Measurements from ENCODE around the gene LMCD1.

The LMCD1 gene

DNA sequence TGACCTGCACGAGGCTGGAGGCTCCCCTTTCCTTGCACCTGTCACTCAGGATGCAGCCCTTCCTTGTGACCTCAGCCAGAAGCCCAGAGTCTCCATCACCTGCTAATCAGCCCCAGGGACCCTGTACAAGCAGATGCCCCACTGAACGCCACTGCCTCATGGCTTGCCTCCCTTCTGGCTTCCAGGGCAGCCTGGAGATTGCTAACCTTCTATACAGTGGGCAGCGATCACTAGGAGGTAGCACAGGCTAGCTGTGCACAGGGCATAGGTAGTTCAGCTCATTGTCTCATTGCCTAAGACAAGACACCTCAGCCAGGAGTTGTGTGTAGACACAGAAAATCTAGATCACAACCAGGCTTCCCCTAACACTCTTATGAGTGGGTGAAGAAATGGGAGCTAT lies 93.6 kb downstream of the LMCD1 start:
- no peak for DNase-seq

DNA sequence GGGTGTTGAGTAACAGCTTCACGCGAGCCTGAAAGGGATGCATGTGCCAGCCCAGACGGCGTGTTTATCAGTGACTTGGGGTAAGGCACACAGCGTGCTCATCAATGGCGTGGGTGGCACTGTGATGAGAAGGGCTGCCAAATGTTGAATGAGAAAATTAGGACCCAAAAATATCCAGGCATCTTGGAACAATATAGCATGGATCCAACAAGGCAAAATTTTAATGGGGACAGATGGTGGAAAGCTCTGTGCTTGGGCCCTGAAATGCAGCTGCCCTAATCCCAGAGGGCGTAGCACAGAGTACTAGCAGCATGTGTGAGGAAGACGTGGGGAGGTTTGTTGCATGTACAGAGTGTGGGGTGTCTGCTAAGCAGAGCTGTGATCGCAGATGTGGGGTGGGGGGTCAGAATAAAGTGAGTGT lies 94.1 kb downstream of the LMCD1 start:
- peak; percentile 45 for DNase-seq

DNA sequence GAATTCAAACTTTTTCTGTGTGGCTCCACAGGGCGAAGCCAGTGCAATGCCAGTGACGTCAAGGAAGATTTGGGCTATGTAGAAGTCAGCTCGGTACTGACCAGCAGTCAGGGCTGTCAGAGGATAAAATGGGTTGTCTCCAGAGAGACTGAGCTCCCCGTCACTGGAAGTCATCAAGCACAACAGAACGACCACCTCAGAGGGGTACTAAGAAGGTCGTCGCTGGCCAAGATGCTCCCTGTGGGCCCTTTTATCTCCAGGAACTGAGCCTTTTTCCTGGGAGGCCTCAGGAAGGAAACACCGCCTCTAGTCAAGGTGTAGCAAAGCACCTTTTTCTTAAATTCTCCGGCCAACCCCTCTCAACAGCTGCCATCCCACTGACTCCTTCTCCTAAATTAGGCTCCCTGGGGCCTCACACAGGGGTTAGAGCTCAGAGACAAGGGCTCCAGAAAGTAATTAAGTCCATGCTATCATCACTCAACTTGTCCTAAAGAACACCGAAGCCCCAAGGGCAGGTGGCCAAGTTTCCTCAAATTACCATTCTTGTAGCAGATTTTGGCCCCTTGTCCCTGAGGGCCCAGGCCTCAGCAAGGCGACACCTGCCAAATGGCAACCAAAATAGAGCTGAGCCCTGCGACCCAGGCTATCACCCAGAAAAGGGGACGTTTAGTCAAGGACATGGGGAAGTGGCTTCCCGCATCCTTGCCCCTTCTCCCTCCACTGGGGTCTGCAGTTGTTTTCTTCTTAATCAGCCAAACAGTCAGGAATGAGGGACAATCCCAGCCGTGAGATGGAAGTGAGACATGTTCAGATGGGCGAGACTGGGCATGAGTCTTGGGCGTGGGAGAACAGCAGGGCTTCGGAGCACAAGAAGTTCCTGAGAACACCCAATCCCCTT lies 94.9 kb downstream of the LMCD1 start:
- peak; percentile 49 for DNase-seq

DNA sequence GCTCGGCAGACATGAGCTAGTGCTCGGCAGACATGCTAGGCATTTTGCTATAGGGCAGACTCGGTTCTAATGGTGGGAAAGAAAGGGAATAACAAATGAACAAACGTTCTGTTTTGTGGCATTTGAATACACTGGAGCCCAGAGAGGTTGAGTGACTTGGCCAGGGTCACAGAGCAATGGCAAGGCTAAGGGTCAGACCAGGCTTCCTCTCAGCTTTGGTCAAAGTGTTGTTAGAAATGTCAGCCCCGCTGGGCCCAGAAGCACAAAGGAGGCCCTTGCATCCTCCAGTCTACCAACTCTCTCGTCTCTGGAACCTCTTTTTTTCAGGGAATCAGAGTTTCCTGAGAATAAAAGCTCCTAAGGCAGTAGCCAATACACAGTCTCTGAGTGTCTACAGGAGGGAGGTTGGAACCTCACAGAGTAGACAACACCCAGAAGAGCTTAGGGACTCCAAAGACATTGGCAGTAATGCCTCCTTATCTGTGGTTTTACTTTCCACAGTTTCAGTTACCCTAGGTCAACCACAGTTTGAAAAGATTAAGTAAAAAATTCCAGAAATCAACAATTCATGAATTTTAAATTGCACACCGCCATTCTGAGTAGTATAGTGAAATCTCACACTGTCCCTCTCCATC lies 95.7 kb downstream of the LMCD1 start:
- no peak for DNase-seq

DNA sequence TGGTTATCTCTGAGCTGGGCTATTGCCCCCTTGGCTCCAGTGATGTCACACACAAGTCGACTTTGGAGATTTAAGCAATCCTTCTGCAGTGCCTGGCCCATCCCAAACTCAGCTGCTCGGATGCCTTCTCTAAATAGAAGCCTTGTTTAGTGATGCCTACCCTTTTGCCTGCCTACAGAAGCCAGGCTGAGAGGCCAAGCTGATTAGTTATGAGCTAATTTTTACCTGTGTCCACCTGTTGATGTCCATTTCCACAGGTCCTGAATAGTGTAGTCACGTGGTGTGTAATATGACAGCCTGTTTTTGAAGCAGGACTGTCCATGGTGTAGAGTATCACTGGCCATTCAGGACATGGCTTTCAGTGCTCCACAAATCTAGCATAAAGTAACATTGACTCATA lies 97.5 kb downstream of the LMCD1 start:
- DNase-seq, result no peak

DNA sequence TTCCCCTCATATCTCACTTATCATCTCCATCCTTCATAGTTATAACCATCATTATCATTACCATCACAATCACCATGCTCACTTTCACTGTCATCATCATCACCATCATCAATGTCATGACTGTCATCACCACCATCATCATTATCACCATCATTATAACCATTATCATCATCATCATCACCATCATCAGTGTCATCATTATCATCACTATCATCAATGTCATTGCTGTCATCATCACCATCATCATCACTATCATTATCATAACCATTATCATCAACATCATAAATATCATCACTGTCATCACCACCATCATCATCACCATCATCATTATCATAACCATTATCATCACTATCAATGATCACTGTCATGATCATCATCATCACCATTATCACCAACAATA lies 98.8 kb downstream of the LMCD1 start:
- DNase-seq, result no peak

DNA sequence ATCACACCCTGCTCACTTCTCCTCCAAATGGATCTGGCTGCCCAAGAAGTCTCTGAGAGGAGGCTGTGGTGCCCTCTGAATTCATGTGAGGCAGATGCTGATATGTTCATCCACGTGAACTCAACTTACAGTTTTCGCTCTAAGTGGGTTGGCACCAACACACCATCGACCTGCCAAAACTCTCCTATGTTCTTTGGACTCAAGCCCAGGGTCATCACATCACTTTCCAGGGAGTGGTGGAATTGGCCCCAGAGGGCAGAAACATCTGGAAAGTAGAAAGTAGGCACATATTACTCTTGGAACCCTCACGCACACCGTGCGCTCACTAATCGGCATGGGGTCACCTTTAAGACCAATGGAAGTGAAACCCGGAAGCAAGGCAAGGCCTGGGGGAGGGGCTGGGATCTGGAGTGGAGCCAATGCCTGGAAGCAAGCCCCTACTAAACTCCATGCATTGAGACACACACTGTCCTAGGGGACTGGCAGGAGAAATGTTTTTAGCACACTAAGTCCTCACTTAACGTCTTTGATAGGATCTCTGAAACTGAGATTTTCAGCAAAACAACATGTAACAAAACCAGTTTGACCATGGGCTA lies 101.6 kb downstream of the LMCD1 start:
- DNase-seq, result peak; percentile 43

DNA sequence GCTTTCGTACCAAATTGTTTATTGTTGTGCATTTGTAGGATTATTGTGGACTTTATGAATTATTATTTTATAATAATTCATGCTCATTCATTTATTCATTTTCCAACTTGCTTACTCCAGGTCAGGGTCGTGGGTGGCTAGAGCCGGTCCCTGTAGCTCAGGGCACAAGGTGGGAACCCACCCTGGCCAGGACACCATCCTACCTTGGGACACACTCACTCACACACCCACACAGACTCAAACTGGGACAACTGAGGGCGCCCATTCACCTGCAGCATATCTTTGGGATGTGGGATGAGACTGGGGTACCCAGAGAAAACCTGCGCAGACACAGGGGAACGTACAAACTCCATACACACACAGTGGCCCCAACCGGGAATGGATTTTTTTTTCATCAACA lies 102.4 kb downstream of the LMCD1 start:
- DNase-seq, result no peak

DNA sequence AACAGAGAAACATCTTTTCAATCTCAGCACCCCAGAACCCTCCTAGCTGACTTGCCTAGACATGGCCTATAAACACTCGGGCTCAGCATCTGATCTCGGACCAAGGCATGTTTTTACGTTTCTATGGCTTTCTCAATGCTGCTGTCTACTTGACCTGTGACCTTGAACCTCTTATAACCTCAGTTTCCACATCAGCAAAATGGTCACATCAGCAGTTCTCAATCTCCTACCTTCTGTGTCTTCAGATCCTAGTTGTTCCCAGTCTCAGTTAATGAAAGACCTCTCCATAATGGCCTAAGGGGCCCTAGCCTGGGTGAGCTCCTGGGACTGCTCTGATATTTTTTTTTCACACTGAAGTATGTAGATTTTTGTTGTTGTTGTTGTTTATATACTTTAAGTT lies 103.4 kb downstream of the LMCD1 start:
- DNase-seq, result no peak

DNA sequence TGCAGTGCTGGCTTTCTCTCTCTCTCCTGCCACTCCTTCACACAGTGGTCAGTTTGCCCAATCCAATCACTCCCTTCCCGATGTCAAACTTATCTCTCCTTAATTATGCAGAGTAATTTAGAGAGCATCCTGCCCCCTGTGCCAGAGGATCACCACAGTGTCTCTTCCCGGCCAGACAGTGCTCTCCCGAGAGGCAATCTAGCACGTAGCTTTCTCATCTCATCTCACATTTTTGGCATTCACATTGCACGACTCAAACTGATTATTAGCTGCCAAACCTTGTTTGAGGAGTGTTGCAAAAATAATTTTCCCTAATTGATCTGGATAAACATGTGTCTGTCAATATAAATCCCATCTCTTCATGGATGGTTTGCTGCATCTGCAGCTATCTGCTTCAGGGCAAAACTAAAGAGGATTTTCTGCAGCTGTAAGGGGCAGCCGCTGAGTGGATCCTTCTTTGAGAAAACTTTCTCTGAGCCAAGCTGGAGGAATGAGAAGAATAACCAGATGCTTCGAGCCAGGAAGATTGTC lies 105.1 kb downstream of the LMCD1 start:
- DNase-seq, result no peak

DNA sequence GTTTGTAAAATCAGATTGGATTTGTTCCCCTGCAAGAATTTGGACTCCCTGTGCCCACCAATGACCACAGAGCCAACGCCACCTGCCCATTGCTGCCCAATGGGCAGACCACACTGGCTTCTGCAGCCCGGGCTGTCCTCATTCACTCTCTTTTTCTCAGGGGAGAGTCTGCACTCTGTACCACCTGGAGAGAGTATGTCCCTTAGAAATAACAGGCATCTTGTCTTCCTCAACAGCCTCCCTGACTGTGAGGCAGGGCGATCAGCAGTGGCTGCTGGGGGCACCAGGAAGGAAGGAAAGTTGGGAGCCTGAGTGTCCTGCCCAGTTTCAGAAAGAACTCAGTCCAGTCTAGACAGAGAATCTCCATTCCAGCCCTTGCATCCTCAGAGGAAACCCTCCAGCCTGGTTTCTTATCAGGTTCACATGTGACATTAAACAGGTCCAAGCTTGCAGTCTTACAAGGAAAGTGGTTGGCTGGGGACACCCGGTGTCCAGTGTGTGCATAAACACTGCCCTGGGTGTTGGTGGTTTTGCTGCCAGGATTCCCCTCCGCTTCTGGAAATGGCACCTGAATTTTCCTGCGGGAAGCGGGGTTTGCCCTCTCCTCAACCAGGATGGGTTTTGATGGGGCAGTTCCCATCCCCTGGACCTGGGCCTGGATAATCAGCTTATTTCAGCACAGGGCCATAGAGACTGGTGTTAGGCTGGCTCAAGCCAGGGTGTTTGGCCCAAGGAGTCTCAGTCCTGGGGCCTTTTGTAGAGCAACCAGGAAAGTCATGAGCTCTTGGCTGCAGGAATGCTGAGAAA lies 105.8 kb downstream of the LMCD1 start:
- DNase-seq, result peak; percentile 76

DNA sequence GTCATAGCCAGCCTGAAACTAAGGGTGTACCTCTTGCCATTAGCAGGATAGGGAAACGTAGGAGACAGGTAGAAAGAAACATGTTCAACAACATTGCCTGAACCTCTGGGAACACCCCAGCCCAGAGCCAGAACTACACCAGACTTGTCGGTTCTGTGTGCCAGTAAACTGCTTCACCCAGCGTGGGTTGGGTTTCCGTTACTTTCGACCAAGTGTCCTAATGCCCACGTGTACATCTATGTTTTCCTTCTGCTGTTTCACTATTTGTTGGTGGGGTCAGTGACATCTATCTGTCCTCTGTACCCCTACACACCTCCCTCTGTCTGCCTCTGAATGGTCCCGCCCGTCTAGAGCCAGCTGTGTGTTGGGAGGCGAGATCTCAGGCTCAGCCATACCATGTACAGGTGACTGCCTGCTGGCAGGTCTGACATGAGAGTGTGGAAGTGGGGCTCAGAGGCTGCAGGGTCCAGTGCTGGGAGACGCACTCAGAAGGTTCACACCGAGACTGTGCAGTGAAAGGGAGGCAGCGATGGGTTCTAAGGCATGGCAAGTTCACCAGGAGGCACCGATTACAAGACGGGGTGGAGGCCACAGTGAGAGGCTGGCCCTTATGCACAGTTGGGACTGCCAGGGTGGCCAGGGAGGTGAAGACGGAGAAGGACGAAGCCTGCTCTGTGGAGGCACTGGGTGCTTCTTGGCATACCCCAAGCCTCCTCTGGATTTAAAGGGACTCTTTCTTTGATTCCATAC lies 106.6 kb downstream of the LMCD1 start:
- DNase-seq, result no peak

DNA sequence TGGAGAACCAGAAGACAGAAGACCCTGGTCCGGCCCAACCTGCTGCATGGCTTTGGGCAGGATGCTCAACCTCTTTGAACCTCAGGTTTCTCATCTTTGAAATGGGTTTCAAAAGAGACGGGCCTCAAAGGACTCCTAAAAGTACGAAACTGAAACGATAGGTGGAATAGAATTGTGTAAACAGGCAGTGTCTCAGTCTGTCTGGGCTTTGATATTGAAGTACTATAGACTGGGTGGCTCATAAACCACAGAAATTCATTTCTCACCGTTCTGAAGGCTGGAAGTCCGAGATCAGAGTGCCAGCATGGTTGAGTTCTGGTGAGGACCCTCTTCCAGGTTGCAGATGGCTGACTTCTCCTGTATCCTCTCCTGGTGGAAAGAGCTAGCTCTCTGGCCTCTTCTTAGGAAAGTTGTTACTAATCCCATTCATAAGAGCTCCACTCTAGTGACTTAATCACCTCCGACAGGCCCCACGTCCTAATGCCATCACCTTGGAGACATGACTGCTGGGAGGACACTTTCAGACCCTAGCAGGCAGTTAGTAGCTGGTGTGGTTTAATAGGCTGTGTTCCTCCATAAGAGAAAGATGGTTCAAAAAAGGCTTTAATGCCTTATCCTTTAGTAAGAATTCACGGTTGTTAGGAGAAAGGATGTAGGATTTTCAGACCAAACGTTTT lies 107.3 kb downstream of the LMCD1 start:
- no peak for DNase-seq

DNA sequence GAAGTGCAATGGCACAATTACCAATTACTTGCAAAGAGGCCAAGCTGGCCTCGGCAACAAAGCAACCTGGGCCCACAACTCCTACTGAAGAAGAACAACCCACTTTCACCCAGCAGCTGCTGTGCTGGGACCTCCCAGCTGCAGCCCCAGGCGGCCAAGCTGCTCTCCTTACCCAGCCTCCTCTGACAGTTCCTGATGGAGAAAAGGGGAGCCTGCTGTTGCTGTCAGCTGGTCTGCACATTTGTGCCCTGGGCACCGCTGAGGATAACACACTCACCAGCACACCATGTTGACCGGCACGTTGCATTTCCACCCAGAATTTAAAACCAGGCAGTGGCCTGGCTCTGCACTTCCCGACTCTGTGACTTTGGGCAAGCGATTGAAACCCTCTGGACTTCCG lies 109.3 kb downstream of the LMCD1 start:
- DNase-seq, result peak; percentile 12

DNA sequence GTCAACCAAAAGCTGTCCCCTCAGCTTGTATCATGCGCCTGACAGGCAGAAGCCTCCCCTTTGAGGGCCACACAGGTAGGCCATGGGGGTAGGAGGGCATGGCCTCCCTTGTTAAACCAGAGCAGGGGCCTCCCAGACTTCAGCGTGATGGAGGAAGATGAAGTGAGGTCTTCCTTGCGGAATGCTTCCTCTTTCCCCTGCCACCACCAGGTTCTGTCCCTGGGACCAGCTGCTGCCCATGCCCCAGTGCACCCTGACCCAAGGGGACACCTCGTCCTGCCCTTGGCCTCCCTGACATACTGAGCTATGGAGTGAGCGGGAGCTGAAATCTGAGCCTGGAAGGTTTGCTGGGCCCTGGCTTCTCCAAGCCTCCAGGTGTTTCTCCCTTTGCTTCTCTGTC lies 116.3 kb downstream of the LMCD1 start:
- no peak for DNase-seq

DNA sequence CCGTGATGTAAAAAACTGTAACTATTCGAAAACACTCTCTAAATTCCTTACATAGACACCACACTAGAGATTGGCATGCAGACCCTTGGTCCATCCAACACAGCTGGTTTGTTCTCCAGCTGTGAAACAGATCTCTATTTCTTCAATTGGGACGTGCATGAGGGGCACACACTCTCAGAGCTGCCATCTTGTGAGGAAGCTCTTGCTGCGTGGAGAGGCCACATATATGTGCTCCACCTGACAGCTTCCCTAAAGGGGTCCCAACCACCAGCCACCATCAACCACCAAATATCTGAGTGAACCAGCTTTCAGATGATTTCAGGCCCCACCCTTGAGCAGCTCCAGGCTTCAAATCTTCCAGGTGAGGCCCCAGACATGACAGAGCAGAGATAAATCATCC lies 117.3 kb downstream of the LMCD1 start:
- DNase-seq, result no peak

DNA sequence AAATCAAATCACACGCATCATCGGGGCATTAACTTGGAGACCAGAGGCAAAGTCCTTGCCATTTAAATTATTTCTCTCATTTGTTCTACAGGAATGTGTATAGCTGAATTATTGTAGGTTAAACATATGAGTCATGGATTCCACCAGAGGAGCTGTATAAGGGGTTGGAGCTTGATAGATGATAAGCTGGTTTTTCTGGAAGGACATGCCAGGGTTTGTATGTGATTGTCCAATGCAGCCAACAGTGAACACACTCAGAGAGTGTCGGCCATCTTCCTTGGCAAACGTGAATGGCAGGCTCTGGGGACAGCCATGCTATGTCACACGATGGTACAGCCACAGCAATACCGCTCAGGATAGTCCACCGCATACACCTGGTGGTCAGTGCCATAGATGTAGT lies 117.9 kb downstream of the LMCD1 start:
- DNase-seq, result no peak

DNA sequence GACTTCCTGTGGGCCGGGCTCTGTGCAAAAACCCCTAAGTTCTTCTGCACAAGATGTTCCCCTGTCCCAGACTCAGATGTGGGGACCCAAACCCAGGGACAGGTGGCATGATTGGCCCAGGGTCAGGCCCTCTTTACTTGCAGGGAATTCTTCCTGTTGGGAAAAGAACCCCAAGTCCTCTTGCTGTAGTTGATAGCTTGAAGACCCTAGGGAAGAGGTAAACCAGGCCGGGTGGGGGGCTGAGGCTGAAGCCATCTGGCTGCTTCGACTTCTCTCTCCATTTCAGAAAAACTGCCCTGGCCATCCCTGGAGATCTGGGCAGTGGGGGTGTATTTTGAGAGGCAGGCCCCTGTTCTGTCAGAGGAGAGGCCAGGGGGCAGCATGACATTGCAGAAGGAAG lies 119.5 kb downstream of the LMCD1 start:
- no peak for DNase-seq

DNA sequence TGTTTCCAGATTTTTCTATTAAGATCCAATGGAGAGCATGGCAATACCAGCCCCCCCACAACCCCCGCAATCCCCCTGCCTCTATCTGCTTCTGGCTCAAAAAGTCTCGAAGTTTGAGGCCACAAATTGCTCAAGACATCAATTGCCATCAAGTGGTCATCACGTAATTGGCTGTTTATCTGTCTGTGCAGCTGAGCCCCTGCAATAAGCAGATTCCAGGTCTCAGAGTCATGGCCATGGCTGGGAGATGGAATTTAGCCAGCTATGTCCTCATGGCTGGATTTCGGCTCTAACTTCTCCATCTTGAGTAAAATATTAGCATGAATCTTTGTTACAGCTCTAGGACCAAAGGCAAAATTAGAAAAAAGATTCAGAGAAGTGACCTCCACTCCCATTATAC lies 120.2 kb downstream of the LMCD1 start:
- peak; percentile 44 for DNase-seq

DNA sequence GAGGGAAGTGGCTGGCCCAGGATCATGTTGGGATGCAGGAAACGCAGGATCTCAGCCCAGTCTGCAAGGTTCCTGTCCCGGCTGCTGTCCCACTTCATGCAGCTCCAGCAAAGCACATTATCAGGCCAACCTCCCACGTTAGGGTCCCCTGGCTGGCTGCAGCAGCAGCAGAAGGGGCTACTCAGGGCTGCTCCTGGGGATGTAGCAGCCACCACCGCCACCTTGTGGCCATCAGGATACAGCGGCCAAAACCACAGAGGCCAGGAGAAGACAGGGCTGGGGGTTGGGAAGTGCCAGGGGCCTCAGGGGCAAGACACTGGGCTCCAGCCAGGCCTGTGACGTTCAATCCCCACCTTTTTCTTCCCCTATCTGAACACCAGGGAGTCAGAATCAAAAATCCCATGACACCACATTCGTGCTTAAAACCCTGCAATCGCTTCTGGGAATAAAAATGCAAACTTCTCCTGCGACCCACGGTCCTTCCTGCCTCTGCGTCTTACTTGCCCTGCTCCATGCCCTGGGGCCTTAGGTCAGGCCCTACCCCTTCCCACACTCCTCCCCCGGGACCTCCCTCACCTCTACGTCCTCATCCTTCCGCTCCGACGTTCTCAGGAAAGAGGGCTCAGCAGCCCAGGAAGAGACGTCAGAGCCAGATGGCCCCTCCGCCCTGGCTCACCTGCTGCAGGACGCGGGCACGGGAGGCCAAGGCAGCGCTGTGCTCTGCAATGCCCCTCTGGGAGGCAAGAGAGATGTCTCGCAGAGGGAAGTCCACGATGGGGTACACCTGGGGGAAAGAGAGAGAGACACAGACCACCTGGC lies 121.5 kb downstream of the LMCD1 start:
- DNase-seq, result peak; percentile 87

DNA sequence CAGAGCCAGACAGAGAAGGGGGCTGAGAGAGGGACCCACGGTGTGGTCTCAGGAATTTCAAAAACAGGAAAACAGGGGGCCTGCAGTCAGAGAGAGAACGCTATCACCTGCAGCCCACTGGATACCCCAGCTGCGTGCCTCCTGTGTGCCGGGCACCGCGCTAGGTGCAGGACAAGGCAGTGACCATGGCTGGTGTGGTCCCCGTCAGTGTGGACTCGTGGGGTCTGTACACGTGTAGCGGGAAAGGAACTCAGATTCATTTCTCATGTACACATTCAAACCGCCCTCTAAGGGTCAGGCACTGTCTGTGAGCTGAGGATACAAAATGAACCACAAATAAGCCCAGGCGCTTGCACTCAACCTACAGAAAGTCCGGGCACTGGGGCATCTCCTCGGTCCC lies 122.1 kb downstream of the LMCD1 start:
- DNase-seq, result no peak

Measured in femur (tissue), 1 donor.